ENCODE measurements around the gene SLC7A6OS.

GRCh38 chr16:68289621-68290329 is 21.0 kb downstream of the SLC7A6OS start:
- TF ChIP-seq RAD21 (IDR thresholded peaks at IDR 0.05; ENCODE audit: low read depth), result no peak
- TF ChIP-seq FOXM1 (IDR thresholded peaks at IDR 0.05; ENCODE audit: borderline replicate concordance, low read depth), result no peak
- no peak for TF ChIP-seq EP300 (IDR thresholded peaks at IDR 0.05; ENCODE audit: borderline replicate concordance)
- TF ChIP-seq TAF1 (IDR thresholded peaks at IDR 0.05; ENCODE audit: low read depth), result no peak
- no peak for TF ChIP-seq EGR1 (IDR thresholded peaks at IDR 0.05)
- no peak for TF ChIP-seq TEAD4 (IDR thresholded peaks at IDR 0.05)
- TF ChIP-seq YY1 (IDR thresholded peaks at IDR 0.05; ENCODE audit: low read depth), result no peak
- TF ChIP-seq, protein P1, sequence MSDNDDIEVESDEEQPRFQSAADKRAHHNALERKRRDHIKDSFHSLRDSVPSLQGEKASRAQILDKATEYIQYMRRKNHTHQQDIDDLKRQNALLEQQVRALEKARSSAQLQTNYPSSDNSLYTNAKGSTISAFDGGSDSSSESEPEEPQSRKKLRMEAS (IDR thresholded peaks at IDR 0.05), result no peak
- TF ChIP-seq ZBTB7A (IDR thresholded peaks at IDR 0.05; ENCODE audit: low read depth), result no peak

Measured in Ishikawa (cell line).